ENCODE measurements around the gene PRKD2. TPM values are rescaled to one million over a fixed set of nuclear protein-coding genes. Genes with fewer than 3 reads are reported as not detected.

Gene PRKD2
- total RNA-seq, 1 donor from 2014 or later: 69.3 TPM

- H3K36me3 Mint-ChIP-seq (ENCODE audit: insufficient read depth): peaks cover 4% of the 10 kb centered on the region
- H3K4me1 Mint-ChIP-seq (ENCODE audit: low read depth): peaks cover 15% of the 10 kb centered on the region
- peak overlapping the region; percentile 45 for H3K27ac Mint-ChIP-seq
- H3K27me3 Mint-ChIP-seq: no peaks in the 10 kb centered on the region
- H3K4me3 Mint-ChIP-seq (ENCODE audit: low read depth): peak overlapping the region; percentile 93
- no peaks in the 10 kb centered on the region for H3K9me3 Mint-ChIP-seq (ENCODE audit: low read depth)
- no peak for TF ChIP-seq CTCF (IDR thresholded peaks at IDR 0.05; ENCODE audit: unreplicated experiment)
- no peak for DNase-seq (ENCODE audit: low spot score, unreplicated experiment)
Measured at GRCh38 chr19:46717716-46718143, 816 bp upstream of the PRKD2 start.

DNA sequence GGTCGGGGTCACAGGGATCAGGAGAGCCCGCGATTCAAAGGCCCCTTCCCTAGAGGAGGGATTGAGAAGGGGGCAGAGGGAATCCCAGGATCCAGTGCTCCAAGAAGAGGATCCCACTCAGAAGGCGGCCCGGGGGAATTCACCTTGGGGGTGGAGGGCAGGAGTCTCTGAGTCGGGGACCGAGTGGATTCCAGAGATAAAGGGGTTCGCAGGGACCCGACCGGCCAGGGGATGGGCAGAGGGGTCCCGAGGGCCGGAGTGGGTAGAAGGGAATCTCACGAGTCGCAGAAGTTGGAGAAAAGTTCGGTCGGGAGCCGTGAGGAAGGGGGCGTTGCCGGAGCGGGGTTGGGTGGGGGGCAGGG is 261 bp downstream of the PRKD2 start:
- H3K27ac Mint-ChIP-seq: peak overlapping the region; percentile 94
- no peaks in the 10 kb centered on the region for H3K9me3 Mint-ChIP-seq (ENCODE audit: low read depth)
- peaks cover 15% of the 10 kb centered on the region for H3K4me1 Mint-ChIP-seq (ENCODE audit: low read depth)
- no peak for TF ChIP-seq CTCF (IDR thresholded peaks at IDR 0.05; ENCODE audit: unreplicated experiment)
- H3K36me3 Mint-ChIP-seq (ENCODE audit: insufficient read depth): peaks cover 2% of the 10 kb centered on the region
- H3K4me3 Mint-ChIP-seq (ENCODE audit: low read depth): peak overlapping the region; percentile 93
- H3K27me3 Mint-ChIP-seq: no peaks in the 10 kb centered on the region
- no peak for DNase-seq (ENCODE audit: low spot score, unreplicated experiment)

DNA sequence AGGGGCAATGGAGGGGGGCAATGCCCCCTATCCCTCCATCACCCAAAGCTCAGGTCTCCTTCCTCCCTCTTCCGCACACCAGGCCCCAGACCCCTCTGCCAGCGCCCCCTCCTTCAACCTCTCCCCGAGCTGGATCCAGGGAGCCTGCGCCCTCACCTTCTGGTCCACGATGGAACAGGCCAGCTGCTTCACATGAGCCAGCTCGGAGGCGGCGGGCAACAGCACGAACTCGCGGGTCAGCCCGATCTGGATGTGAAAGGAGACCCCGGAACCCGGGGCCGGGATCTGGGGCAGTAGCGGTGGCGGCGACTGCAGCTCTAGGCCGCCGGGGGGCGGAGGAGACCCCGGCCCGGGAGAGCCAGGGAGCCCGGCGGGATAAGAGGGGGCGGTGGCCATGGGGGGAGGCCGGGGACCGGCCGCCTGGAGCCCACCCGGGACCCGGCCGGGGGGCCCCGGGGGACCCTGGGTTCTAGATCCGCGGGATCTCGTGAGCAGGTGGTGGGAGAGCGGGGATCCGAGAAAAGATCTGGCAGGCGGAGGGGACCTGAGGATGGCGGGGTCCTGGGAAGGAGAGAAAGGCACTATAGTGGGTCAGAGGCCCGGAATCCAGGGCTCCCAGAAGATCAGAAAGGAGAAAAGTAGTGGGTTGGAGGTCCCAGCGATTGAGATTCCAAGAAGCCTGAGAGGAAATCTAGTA is 791 bp downstream of the PRKD2 start:
- peak overlapping the region; percentile 94 for H3K27ac Mint-ChIP-seq
- DNase-seq (ENCODE audit: low spot score, unreplicated experiment): peak; percentile 61
- peaks cover 2% of the 10 kb centered on the region for H3K36me3 Mint-ChIP-seq (ENCODE audit: insufficient read depth)

DNA sequence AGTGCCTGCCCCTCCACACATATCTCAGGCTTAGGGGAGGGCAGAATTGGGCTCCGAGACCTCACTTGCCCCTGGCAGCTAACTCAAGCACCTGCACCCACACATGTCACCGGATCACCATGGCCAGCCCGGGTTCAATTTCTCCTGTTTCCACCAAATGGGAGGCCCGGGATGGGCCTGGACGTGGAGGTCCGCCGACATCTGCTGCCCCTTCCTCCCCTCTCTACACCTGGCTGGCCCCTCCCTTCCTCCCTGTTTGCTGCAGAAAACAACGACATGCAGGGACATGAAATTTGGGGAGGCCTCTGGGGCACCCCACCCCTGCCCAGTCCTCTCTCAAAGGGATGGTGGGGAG is 1.3 kb downstream of the PRKD2 start:
- Mint-ChIP-seq H3K36me3 (ENCODE audit: insufficient read depth) (peaks cover 4% of the 10 kb centered on the region), H3K4me3 (ENCODE audit: low read depth) (peak overlapping the region; percentile 93), H3K9me3 (ENCODE audit: low read depth) (no peaks in the 10 kb centered on the region), H3K27me3 (no peaks in the 10 kb centered on the region), H3K4me1 (ENCODE audit: low read depth) (peaks cover 15% of the 10 kb centered on the region), H3K27ac (peak overlapping the region; percentile 77)
- TF ChIP-seq CTCF (IDR thresholded peaks at IDR 0.05; ENCODE audit: unreplicated experiment): no peak
- DNase-seq (ENCODE audit: low spot score, unreplicated experiment): no peak

More for the DNA sequence above, 791 bp downstream of the PRKD2 start:
- peaks cover 15% of the 10 kb centered on the region for H3K4me1 Mint-ChIP-seq (ENCODE audit: low read depth)
- peak overlapping the region; percentile 93 for H3K4me3 Mint-ChIP-seq (ENCODE audit: low read depth)
- no peaks in the 10 kb centered on the region for H3K9me3 Mint-ChIP-seq (ENCODE audit: low read depth)
- TF ChIP-seq CTCF (IDR thresholded peaks at IDR 0.05; ENCODE audit: unreplicated experiment): peak; percentile 51
- H3K27me3 Mint-ChIP-seq: no peaks in the 10 kb centered on the region

DNA sequence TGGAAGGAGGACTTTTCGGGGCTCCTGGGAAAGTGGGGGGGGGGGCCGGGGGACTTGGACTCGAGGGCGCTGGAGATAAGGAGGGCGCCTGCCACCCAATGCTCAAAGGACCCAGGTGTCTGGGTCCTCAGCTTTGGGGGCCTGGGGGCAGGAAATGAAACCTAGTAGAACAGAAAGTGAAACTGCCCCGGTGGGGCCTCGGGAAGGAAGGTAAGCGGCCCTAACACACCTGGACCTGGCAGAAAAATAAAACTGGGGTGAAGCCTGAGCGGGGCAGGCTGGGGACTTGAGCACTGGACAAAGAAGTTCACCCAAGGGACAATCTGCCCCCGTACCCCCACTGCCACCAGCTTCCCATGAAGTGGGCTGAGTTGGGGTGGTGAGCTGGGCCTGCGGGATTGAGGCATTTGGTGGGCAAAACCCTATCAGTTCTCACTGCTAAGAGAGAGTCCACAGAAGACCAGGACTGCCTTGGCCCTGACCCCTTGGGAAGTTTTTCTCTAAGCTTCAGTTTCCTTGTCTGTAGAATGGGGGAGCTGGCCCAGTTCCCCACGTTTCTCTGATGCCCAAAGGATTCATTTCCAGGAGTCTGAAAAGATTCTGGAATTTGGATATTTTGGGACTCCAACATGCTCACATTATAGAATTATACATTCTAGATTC is 2.3 kb downstream of the PRKD2 start:
- no peak for TF ChIP-seq CTCF (IDR thresholded peaks at IDR 0.05; ENCODE audit: unreplicated experiment)
- H3K27ac Mint-ChIP-seq: peak overlapping the region; percentile 74

More for the DNA sequence above, 2.3 kb downstream of the PRKD2 start:
- H3K36me3 Mint-ChIP-seq (ENCODE audit: insufficient read depth): peaks cover 7% of the 10 kb centered on the region
- peaks cover 15% of the 10 kb centered on the region for H3K4me1 Mint-ChIP-seq (ENCODE audit: low read depth)
- no peak for DNase-seq (ENCODE audit: low spot score, unreplicated experiment)
- H3K4me3 Mint-ChIP-seq (ENCODE audit: low read depth): peak overlapping the region; percentile 93
- H3K9me3 Mint-ChIP-seq (ENCODE audit: low read depth): no peaks in the 10 kb centered on the region
- H3K27me3 Mint-ChIP-seq: no peaks in the 10 kb centered on the region
